Activated CD4-positive, alpha-beta T cell treated with anti-CD3 and anti-CD28 coated beads, Interleukin-2, amount 10 ng/mL, durations not matched to agents 24 days and 14 days (primary cell): ENCODE data around the gene SPTSSA. TPM values are rescaled to one million over a fixed set of nuclear protein-coding genes. Genes with fewer than 3 reads are reported as not detected.
"Not testable (repeated sequence)": the region's sequence is repeated elsewhere in the genome, so short reads cannot be mapped to it uniquely, and the experiment has no call there.

ENCODE experiments used
- DNase-seq: peaks from one replicate; pipeline ENCODE4 v3.0.0; 2022
- H3K27ac Mint-ChIP-seq: one replicate; pipeline ENCODE4 v1.8.0; 2022; ENCODE audit warnings: mild to moderate bottlenecking, mixed read lengths
- H3K27me3 Mint-ChIP-seq: one replicate; pipeline ENCODE4 v1.8.0; 2022; ENCODE audit warnings: mixed read lengths
- H3K36me3 Mint-ChIP-seq: one replicate; pipeline ENCODE4 v1.8.0; 2022; ENCODE audit warnings: low read depth, mild to moderate bottlenecking, mixed read lengths
- H3K4me1 Mint-ChIP-seq: one replicate; pipeline ENCODE4 v1.8.0; 2021; ENCODE audit warnings: mixed read lengths
- H3K4me3 Mint-ChIP-seq: one replicate; pipeline ENCODE4 v1.8.0; 2022; ENCODE audit warnings: mild to moderate bottlenecking, moderate library complexity, mixed read lengths
- H3K9me3 Mint-ChIP-seq: one replicate; pipeline ENCODE4 v1.8.0; 2021; ENCODE audit warnings: mixed read lengths
- intact Hi-C: fragments of 100-400 bp; cut with micrococcal nuclease; formaldehyde crosslinking; loops from one replicate; pipeline ENCODE4 v1.15.1; 2023
- total RNA-seq: library from RNA; stranded (reverse); gene quantifications from 2 replicates; pipeline ENCODE4 v1.2.3, GENCODE V29; 2022

Gene SPTSSA
- total RNA-seq, 1 donor from 2014 or later, result 21.2 TPM

GRCh38 chr14:34488528-34488927 lies 26.5 kb upstream of the SPTSSA start:
- no peak overlapping the region for H3K4me3 Mint-ChIP-seq
- H3K36me3 Mint-ChIP-seq, result no peaks in the 10 kb centered on the region
- H3K9me3 Mint-ChIP-seq, result peaks cover 3% of the 10 kb centered on the region
- intact Hi-C loops, result no loop called here
- DNase-seq, result no peak
- no peaks in the 10 kb centered on the region for H3K27me3 Mint-ChIP-seq
- H3K27ac Mint-ChIP-seq, result no peak overlapping the region
- no peaks in the 10 kb centered on the region for H3K4me1 Mint-ChIP-seq

GRCh38 chr14:34484726-34485125 lies 22.7 kb upstream of the SPTSSA start:
- Mint-ChIP-seq H3K27me3 (no peaks in the 10 kb centered on the region), H3K4me3 (no peak overlapping the region), H3K4me1 (no peaks in the 10 kb centered on the region), H3K9me3 (peaks cover 3% of the 10 kb centered on the region), H3K27ac (no peak overlapping the region), H3K36me3 (no peaks in the 10 kb centered on the region)
- intact Hi-C loops, result no loop called here
- DNase-seq, result no peak

- Mint-ChIP-seq H3K4me3 (no peak overlapping the region), H3K4me1 (no peaks in the 10 kb centered on the region), H3K36me3 (no peaks in the 10 kb centered on the region), H3K27me3 (no peaks in the 10 kb centered on the region), H3K27ac (no peak overlapping the region), H3K9me3 (peaks cover 3% of the 10 kb centered on the region)
- no peak for DNase-seq
- intact Hi-C loops, result no loop called here
Observed at GRCh38 chr14:34482463-34482862, 20.4 kb upstream of the SPTSSA start.

- no peaks in the 10 kb centered on the region for H3K4me1 Mint-ChIP-seq
- intact Hi-C loops, result no loop called here
- no peak overlapping the region for H3K4me3 Mint-ChIP-seq
- no peaks in the 10 kb centered on the region for H3K27me3 Mint-ChIP-seq
- H3K36me3 Mint-ChIP-seq, result no peaks in the 10 kb centered on the region
- H3K9me3 Mint-ChIP-seq, result no peaks in the 10 kb centered on the region
- DNase-seq, result no peak
- no peak overlapping the region for H3K27ac Mint-ChIP-seq
Observed at GRCh38 chr14:34479694-34480093, 17.7 kb upstream of the SPTSSA start.

- Mint-ChIP-seq H3K27me3 (peaks cover 1% of the 10 kb centered on the region), H3K36me3 (no peaks in the 10 kb centered on the region), H3K9me3 (no peaks in the 10 kb centered on the region), H3K4me1 (no peaks in the 10 kb centered on the region), H3K27ac (no peak overlapping the region), H3K4me3 (no peak overlapping the region)
- intact Hi-C loops, result no loop called here
- DNase-seq, result no peak
Observed at GRCh38 chr14:34478261-34478660, 16.2 kb upstream of the SPTSSA start.

DNA sequence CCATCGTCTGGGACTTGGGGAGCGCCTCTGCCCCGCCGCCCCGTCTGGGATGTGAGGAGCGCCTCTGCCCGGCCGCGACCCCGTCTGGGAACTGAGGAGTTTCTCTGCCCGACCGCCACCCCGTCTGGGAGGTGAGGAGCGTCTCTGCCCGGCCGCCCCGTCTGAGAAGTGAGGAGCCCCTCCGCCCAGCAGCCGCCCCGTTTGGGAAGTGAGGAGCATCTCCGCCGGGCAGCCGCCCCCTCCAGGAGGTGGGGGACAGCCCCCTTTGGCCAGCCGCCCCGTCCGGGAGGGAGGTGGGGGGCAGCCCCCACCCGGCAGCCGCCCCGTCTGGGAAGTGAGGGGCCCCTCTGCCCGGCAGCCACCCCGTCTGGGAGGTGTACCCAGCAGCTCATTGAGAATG lies 14.0 kb upstream of the SPTSSA start:
- H3K4me1 Mint-ChIP-seq, intact Hi-C loops, H3K36me3 Mint-ChIP-seq, H3K27me3 Mint-ChIP-seq, H3K9me3 Mint-ChIP-seq, H3K27ac Mint-ChIP-seq, DNase-seq, H3K4me3 Mint-ChIP-seq: not testable (repeated sequence)

DNA sequence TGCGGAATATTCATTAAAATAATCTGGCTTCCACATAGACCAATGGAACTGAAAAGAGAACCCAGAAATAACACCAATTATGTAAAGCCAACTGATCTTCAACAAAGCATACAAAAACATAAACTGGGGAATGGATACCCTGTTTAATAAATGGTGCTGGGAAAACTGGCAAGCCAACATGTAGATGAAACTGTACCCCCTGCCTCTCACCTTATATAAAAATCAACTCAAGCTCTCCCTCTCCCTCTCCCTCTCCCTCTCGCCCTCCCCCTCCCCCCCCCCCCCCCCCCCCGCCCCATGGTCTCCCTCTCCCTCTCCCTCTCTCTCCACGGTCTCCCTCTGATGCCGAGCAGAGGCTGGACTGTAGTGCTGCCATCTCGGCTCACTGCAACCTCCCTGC lies 13.1 kb upstream of the SPTSSA start:
- intact Hi-C loops, result no loop called here
- no peak overlapping the region for H3K27ac Mint-ChIP-seq
- H3K4me1 Mint-ChIP-seq, result no peaks in the 10 kb centered on the region
- no peaks in the 10 kb centered on the region for H3K9me3 Mint-ChIP-seq
- peaks cover 8% of the 10 kb centered on the region for H3K27me3 Mint-ChIP-seq
- H3K36me3 Mint-ChIP-seq, result no peaks in the 10 kb centered on the region
- DNase-seq, result no peak
- no peak overlapping the region for H3K4me3 Mint-ChIP-seq

DNA sequence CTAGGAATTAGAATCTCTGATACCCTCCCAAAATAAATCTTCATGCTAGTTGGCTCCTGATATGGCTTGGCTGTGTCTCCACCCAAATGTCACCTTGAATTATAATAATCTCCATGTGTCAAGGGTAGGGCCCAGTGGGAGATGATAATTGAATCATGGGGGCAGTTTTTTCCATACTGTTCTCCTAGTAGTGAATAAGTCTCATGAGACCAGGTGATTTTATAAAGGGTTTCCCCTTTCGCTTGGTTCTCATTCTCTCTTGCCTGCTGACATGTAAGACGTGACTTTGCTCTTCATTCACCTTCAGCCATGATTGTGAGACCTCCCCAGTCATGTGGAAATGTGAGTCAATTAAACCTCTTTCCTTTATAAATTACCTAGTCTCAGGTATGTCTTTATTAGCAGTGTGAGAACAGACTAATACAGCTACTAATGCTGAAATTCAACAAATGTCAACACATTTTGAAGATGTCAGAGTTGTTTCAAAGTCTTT lies 12.2 kb upstream of the SPTSSA start:
- H3K9me3 Mint-ChIP-seq, result no peaks in the 10 kb centered on the region
- no peak for DNase-seq
- no peak overlapping the region for H3K4me3 Mint-ChIP-seq
- no peaks in the 10 kb centered on the region for H3K4me1 Mint-ChIP-seq
- H3K27ac Mint-ChIP-seq, result no peak overlapping the region
- intact Hi-C loops, result no loop called here
- H3K27me3 Mint-ChIP-seq, result peaks cover 8% of the 10 kb centered on the region
- no peaks in the 10 kb centered on the region for H3K36me3 Mint-ChIP-seq

GRCh38 chr14:34472706-34473279 lies 10.8 kb upstream of the SPTSSA start:
- Mint-ChIP-seq H3K27me3 (peaks cover 11% of the 10 kb centered on the region), H3K4me1 (no peaks in the 10 kb centered on the region), H3K9me3 (no peaks in the 10 kb centered on the region), H3K36me3 (no peaks in the 10 kb centered on the region), H3K4me3 (no peak overlapping the region), H3K27ac (no peak overlapping the region)
- DNase-seq, result no peak
- intact Hi-C loops, result no loop called here

- Mint-ChIP-seq H3K36me3 (no peaks in the 10 kb centered on the region), H3K4me1 (no peaks in the 10 kb centered on the region), H3K4me3 (no peak overlapping the region), H3K27ac (no peak overlapping the region), H3K27me3 (peaks cover 13% of the 10 kb centered on the region), H3K9me3 (no peaks in the 10 kb centered on the region)
- intact Hi-C loops, result no loop called here
- DNase-seq, result no peak
Observed at GRCh38 chr14:34470319-34470718, 8.3 kb upstream of the SPTSSA start.

DNA sequence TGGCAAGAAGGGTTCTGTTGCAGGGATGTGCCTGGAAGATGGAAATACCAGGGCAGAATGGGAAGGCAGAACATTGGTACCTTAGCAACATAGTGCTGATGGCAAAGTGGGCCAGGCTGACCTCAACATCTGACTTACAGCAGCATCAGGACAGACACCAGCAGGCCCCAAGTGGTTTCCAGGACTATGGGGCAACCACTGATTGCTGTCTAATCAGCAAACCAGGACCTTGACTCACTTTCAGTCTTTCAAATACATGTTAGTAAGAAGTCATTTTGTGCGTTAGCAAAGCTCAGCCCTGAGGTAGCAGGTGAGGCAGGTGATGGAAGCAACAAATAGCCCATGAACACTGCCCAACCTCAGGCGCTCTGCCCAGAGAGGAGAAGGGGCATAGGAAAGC lies 4.7 kb upstream of the SPTSSA start:
- no peaks in the 10 kb centered on the region for H3K36me3 Mint-ChIP-seq
- H3K9me3 Mint-ChIP-seq, result no peaks in the 10 kb centered on the region
- no peak for DNase-seq
- H3K4me3 Mint-ChIP-seq, result no peak overlapping the region
- intact Hi-C loops, result loop anchor here (10.0 kb wide), 2 partner anchors 522 to 948 kb away; no protein-coding TSS in a partner anchor
- peaks cover 5% of the 10 kb centered on the region for H3K4me1 Mint-ChIP-seq
- H3K27me3 Mint-ChIP-seq, result peaks cover 7% of the 10 kb centered on the region
- no peak overlapping the region for H3K27ac Mint-ChIP-seq

DNA sequence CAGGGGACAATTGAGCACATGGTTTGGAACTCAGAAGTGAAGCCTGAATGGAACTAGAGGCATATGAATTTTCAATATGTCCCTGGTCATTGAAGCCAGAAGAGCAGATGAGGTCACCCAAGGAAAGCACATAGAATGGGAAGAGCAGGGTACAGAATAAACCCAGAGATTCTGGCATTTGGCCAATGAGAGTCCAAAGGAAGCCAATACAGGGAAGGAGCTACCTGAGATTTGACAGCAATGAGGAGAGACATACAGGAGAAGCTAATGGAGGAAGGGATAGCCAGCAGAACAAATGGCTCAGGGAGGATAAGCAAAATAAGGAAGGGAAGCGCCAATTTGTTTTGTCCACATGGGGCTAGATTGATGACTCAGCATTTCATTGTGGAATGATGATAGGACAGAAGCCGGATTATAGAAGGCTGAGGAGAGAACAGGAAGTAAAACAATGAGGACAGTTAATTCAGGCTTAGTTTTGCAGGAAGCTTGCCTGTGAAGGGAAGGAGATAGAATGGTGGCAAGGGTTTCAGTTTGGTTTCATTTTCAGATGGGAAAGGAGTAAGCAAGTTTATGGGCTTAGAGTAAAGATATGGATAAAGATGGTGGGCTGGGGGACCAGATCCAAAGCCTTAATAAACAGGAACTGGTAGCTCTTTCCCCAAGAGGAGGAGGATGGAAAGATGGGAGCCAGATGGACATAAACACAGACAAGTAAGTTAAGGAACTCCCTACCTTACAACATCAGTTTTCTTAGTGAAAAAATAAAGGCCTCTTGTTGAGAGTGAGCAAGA lies 3.2 kb upstream of the SPTSSA start:
- DNase-seq, result no peak
- Mint-ChIP-seq H3K27me3 (peaks cover 5% of the 10 kb centered on the region), H3K9me3 (no peaks in the 10 kb centered on the region), H3K4me3 (no peak overlapping the region), H3K27ac (no peak overlapping the region), H3K4me1 (peaks cover 18% of the 10 kb centered on the region), H3K36me3 (peaks cover 3% of the 10 kb centered on the region)
- intact Hi-C loops, result loop anchor here (10.0 kb wide), 2 partner anchors 520 to 950 kb away; no protein-coding TSS in a partner anchor

- no peak for DNase-seq
- peaks cover 5% of the 10 kb centered on the region for H3K36me3 Mint-ChIP-seq
- H3K27ac Mint-ChIP-seq, result no peak overlapping the region
- peaks cover 19% of the 10 kb centered on the region for H3K4me1 Mint-ChIP-seq
- peaks cover 5% of the 10 kb centered on the region for H3K27me3 Mint-ChIP-seq
- H3K9me3 Mint-ChIP-seq, result no peaks in the 10 kb centered on the region
- H3K4me3 Mint-ChIP-seq, result no peak overlapping the region
- intact Hi-C loops, result loop anchor here (5.0 to 10.0 kb wide), 3 partner anchors 74 to 951 kb away; partner anchors contain the start of gene EAPP
Observed at GRCh38 chr14:34463598-34463961, 1.5 kb upstream of the SPTSSA start.

DNA sequence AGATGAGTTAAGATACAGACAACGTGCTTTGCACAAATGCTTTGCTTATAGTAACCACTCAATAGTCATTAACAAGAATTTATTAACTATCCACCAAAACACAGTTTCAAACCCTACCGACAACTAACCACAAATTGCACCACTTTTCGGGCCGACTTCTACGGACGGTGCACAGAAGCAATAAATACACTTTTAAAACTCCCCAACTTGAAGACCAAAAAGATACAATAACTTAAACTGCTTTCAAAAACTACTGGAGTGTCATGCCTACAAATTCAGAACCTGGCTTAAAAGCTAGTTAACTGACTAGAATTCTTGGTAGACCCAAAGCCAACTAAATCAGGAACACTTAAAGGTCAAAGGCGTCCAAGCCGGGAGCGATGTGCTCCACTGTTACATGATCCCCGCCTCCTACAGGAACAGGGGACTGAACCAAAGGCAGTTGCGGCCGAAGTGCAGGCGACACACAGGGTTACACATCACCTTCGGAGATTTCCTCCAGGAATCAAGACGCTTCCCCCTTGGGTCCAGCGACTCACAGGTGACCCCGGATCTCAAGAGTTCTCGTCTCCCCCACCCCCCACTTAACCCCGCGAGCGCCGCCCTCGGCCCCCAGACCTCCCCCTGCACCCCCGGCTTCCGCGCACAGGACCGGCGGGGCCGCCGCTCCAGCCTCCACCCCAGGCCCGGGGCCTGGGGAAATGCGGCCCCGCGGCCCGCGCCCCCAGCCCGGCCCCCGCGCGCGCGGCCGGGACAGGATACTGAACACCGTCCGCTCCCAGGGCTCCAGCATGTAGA lies 507 bp downstream of the SPTSSA start:
- H3K36me3 Mint-ChIP-seq, result peaks cover 9% of the 10 kb centered on the region
- DNase-seq, result peak; percentile 80
- peaks cover 19% of the 10 kb centered on the region for H3K4me1 Mint-ChIP-seq
- H3K4me3 Mint-ChIP-seq, result peak overlapping the region; percentile 92
- H3K27me3 Mint-ChIP-seq, result no peaks in the 10 kb centered on the region
- intact Hi-C loops, result loop anchor here (5.0 to 10.0 kb wide), 3 partner anchors 76 to 953 kb away; partner anchors contain the start of gene EAPP
- H3K27ac Mint-ChIP-seq, result peak overlapping the region; percentile 93
- H3K9me3 Mint-ChIP-seq, result no peaks in the 10 kb centered on the region
